Myocyte (in vitro differentiated cells): ENCODE results near the gene SRSF12. TPM values are rescaled to one million over a fixed set of nuclear protein-coding genes. Genes with fewer than 3 reads are reported as not detected.
"Not testable (repeated sequence)": the region's sequence is repeated elsewhere in the genome, so short reads cannot be mapped to it uniquely, and the experiment has no call there.

ENCODE experiments used
- DNase-seq: peaks from one replicate; pipeline ENCODE4 v3.0.0-alpha.2; 2012; ENCODE audit warnings: low read depth
- total RNA-seq: library from RNA; depleted of rRNA; stranded (reverse); fragments of >200 nt; gene quantifications from 2 replicates; pipeline ENCODE4 v1.2.3, GENCODE V29; 2014

The SRSF12 gene
- total RNA-seq, 1 donor from 2014 or later, result not detected

- peak; percentile 72 for DNase-seq
Observed at GRCh38 chr6:89131599-89131998, 13.7 kb upstream of the SRSF12 start.

GRCh38 chr6:89128256-89128671, 10.4 kb upstream of the SRSF12 start:
- DNase-seq, result not testable (repeated sequence)

- DNase-seq, result peak; percentile 46
Observed at GRCh38 chr6:89122625-89123024, 4.8 kb upstream of the SRSF12 start.

- no peak for DNase-seq
Observed at GRCh38 chr6:89121934-89122333, 4.1 kb upstream of the SRSF12 start.

DNA sequence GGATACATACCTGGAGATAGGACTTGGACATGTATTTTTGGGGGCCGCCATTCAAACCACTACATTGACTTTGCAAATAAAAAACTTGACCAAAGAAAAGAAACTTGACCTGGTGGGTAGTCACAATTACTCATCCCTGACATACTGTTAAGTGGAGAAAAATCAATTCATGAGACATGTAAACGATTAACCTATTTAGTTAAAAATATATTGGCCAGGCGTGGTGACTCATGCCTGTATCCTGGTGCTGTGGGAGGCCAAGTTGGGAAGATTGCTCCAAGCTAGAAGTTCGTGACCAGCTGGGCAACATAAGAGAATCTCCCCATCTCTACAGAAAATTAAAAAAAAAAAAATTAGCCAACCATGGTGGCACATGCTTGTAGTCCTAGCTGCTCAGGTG, 2.5 kb upstream of the SRSF12 start:
- DNase-seq, result no peak

GRCh38 chr6:89118931-89119330, 1.1 kb upstream of the SRSF12 start:
- peak; percentile 10 for DNase-seq

DNA sequence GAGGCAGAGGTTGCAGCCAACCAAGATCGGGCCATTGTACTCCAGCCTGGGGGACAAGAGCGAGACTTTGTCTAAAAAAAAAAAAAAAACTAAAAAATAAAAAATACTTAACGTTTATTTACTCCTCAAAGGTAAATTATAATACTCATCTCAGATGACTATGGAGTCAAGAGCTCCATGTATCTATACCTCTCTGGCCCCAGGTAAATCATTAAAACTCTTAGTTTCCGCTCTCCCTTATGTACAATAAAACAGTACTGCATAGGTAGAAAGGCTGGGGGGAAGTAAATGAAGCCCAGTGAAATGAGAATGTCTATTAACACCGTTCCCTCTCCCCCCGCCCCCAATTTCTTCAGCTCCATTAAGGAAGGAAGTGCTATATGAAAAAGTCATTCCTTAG, 1.2 kb downstream of the SRSF12 start:
- no peak for DNase-seq

DNA sequence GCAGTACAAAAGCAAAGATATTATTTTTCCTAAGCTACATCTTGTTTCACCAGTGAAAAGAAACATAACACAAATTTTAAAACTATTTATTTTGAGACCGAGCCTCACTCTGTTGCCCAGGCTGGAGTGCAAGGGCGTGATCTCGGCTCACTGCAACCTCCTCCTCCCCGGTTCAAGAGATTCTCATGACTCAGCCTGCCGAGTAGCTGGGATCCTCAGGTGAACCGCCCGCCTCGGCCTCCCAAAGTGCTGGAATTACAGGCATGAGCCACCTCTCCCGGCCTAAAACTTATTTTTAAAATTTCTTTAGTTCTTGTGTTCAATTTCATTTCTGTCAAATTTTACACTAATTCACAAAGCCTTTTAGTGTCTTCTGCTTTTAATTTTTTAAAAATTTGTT, 5.9 kb downstream of the SRSF12 start:
- DNase-seq, result no peak

- no peak for DNase-seq
Observed at GRCh38 chr6:89110284-89110683, 7.6 kb downstream of the SRSF12 start.

DNA sequence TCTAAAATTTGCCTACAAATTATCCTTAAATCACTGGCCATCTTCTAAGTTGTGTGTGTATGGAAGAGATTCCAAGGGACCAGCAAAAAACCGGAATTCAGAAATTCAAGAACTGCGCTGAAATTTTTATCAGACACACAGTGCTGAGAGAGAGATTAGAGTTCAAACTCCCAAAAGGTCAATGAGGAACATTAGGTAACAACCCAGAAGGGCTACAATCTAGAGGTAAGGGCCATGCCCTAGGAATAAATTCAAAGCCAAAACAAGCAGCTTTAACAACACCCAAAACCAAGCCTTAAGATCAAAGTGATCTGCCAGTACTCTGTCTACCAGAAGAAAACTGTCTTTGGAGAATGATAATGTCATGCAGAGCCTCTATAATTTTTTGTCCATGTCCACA, 17.8 kb downstream of the SRSF12 start:
- DNase-seq, result no peak

- no peak for DNase-seq
Observed at GRCh38 chr6:89098461-89098860, 19.4 kb downstream of the SRSF12 start.

DNA sequence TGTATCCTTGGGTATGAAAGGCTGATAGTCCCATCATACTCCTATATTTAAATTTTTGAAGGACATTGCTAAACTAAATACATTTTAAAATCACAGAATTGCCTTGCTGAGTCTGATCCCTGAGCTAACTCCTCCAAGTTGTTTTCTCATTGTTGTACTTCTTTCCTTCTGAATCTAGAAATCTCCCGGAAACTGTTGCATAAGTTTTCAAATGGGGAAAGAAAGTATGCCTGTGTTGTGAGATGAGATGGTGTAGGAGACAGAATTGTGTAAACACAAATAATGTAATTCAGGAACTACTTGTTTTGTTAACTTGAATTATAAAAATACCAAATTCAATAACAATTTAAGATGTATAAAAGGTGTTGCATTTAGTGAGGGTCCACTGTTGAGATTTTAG, 30.0 kb downstream of the SRSF12 start:
- no peak for DNase-seq

DNA sequence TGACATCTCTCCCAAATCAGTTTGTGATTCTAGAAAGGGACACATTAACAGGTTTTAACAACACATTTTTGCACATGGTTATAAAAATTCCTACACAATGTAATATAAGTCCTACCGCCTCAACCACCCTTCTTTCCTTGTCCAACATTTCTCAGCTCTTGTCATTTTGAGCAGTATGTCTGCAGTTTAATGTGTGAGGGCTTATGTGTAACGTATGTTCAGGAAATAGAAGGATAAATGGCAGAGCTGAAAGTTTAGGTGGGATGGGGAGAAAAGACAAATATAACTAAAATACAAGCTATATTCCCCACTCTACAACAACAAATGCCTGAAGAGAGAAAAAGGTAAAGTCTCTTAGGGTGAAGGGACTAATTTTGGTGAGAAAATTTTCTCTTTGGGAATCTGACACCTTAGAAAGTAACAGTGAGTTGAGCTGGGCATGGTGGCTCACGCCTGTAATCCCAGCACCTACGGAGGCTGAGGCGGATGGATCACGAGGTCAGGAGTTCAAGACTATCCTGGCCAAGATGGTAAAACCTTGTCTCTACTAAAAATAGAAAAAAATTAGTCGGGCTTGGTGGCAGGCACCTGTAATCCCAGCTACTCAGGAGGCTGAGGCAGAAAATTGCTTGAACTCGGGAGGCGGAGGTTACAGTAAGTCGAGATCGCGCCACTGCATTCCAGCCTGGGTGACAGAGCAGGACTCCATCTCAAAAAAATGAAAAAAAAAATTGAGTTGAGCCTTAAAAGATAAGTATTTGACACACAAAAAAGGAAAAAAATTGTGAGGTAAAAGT, 32.3 kb downstream of the SRSF12 start:
- DNase-seq, result no peak

DNA sequence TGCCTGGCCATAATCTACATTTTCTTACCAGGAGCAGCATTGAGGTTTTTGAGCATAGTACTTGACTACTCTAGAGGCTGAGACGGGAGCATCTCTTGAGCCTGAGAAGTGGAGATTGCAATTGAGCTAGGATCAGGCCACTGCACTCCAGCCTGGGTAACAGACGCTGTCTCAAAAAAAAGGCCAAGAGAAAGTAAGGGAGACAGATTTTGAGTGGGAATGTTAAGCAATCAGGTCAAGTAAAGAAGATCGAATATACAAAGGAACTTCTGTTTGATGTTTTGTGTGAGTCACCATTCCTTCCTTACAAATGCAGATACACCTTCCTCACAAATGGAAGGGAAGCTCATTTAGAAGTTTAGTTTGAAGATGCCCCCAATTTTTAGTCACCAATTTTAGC, 32.9 kb downstream of the SRSF12 start:
- no peak for DNase-seq

DNA sequence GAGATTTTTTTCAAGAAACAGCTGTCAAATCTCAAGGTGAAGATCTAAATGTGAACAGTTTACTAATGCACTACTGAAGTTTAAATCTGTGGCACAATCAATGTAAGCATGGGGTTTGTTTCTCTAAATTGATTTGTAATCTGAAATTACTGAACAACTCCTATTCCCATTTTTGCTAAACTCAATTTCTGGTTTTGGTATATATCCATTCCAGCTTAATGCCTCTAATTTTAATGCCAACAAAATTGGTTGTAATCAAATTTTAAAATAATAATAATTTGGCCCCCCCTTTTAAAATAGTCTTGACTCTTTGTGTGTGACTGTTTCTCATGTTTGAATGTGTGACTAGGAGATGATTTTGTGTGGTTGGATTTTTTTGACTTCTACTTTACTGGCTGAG, 33.3 kb downstream of the SRSF12 start:
- no peak for DNase-seq

- peak; percentile 24 for DNase-seq
Observed at GRCh38 chr6:89082486-89082891, 35.4 kb downstream of the SRSF12 start.

- DNase-seq, result peak; percentile 98
Observed at GRCh38 chr6:89081423-89082322, 36.2 kb downstream of the SRSF12 start.

GRCh38 chr6:89081129-89081422, 36.8 kb downstream of the SRSF12 start:
- no peak for DNase-seq

GRCh38 chr6:89080281-89081128, 37.4 kb downstream of the SRSF12 start, which contains the start of gene PNRC1:
PNRC1 (plus strand) TSS chr6:89080751; CDS start chr6:89080895, 144 bp downstream.
- DNase-seq, result peak; percentile 99

- DNase-seq, result peak; percentile 71
Observed at GRCh38 chr6:89079511-89080234, 38.2 kb downstream of the SRSF12 start.

DNA sequence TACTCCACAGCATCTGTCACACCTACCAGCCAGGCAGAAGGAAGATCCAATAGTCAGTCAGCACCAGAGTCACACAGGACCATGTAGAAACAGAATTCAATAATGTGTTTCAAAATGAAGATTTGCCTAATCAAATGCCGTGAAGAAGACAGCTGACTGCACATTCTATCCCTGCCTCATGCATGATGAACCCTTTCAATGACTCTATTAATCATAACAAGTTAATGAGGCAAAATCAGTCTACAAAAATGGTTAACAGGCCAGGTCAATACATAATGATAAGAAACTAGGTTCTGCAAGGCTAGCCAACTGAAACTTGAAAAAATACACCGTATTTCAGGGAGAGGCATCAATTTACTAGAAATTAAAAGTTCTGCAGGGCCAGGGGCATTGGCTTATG, 44.0 kb downstream of the SRSF12 start:
- no peak for DNase-seq
